HCT116 (cell line): ENCODE data around the gene SETD3.

Source experiments
- EZH2 ChIP-seq: fragments of 200-600 bp; sonication (generic); IDR thresholded peaks from 2 replicates; pipeline ENCODE4 v1.6.1; 2017; ENCODE audit warnings: antibody characterized with exemption, mixed run types
- TF ChIP-seq, protein P1 (sequence below), 3 experiments: fragments of 200-600 bp in 1 of 3; sonication (generic) in 1 of 3; IDR thresholded peaks in 2 of 3; conservative IDR thresholded peaks in 1 of 3; 2 replicates each; pipeline ENCODE4 v1.5.1; 2012 to 2017; ENCODE audit warnings: low read depth in 2 of 3, low read length in 2 of 3, antibody characterized with exemption in 1 of 3, borderline replicate concordance in 1 of 3, control low read depth in 1 of 3, mild to moderate bottlenecking in 1 of 3, mixed read lengths in 1 of 3, mixed run types in 1 of 3, moderate library complexity in 1 of 3; ENCODE audit not compliant: insufficient read depth in 1 of 3

DNA sequence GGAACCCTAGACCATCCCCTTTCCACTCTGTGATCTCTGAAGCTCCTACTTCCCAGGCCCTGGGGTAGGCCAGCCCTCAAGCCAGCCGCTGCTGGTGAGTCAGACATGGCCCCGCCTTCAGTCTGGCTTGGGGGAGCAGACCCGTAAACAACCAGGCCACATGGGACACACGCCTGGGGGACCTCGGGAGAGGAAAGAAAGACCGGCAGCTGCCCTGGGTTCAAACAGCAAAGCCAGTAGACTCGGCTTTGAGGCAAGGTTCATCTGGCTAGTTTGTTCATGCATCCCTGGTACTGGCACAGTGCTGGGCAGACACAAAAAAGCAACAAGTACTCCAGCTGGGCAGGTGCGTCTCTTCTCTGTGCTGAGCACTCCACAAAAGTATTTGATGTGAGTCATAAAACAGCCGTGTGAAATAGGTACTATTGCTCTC lies 101.9 kb downstream of the SETD3 start:
- TF ChIP-seq, protein P1, sequence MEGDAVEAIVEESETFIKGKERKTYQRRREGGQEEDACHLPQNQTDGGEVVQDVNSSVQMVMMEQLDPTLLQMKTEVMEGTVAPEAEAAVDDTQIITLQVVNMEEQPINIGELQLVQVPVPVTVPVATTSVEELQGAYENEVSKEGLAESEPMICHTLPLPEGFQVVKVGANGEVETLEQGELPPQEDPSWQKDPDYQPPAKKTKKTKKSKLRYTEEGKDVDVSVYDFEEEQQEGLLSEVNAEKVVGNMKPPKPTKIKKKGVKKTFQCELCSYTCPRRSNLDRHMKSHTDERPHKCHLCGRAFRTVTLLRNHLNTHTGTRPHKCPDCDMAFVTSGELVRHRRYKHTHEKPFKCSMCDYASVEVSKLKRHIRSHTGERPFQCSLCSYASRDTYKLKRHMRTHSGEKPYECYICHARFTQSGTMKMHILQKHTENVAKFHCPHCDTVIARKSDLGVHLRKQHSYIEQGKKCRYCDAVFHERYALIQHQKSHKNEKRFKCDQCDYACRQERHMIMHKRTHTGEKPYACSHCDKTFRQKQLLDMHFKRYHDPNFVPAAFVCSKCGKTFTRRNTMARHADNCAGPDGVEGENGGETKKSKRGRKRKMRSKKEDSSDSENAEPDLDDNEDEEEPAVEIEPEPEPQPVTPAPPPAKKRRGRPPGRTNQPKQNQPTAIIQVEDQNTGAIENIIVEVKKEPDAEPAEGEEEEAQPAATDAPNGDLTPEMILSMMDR (IDR thresholded peaks at IDR 0.05 in 2 of 3, conservative IDR thresholded peaks at IDR 0.05 in 1 of 3; ENCODE audit: borderline replicate concordance in 1 of 3, insufficient read depth in 1 of 3, low read depth in 2 of 3, low read length in 2 of 3), result no peak
- TF ChIP-seq EZH2, result no peak
